HepG2 (cell line): ENCODE data around the gene NHERF2. TPM values are rescaled to one million over a fixed set of nuclear protein-coding genes. Genes with fewer than 3 reads are reported as not detected.

Experiments used
- ASH2L ChIP-seq: fragments of 300-600, 200-600 bp; sonication (generic); IDR thresholded peaks from 2 replicates; pipeline ENCODE4 v1.7.0; 2017; ENCODE audit warnings: low read depth, mild to moderate bottlenecking, moderate library complexity, mixed read lengths, low read length; ENCODE audit not compliant: insufficient read length
- ATF7 ChIP-seq, 2 experiments: fragments of 450-650 bp in 1 of 2; sonication (generic) in 1 of 2; formaldehyde crosslinking in 1 of 2; IDR thresholded peaks; 2 replicates each; pipeline versions ENCODE4 v1.4.0 to v1.6.1; 2016 to 2020; ENCODE audit warnings: antibody characterized with exemption in 1 of 2, mild to moderate bottlenecking in 1 of 2, missing genetic modification reagents in 1 of 2
- GFI1 ChIP-seq: sonication (generic); formaldehyde crosslinking; IDR thresholded peaks from 2 replicates; pipeline ENCODE4 v1.5.0; 2020; ENCODE audit warnings: missing genetic modification reagents, mild to moderate bottlenecking, borderline replicate concordance
- GLI4 ChIP-seq: sonication (generic); formaldehyde crosslinking; IDR thresholded peaks from 2 replicates; pipeline ENCODE4 v1.5.1; 2020; ENCODE audit warnings: missing genetic modification reagents, mild to moderate bottlenecking, moderate library complexity, borderline replicate concordance
- LCORL ChIP-seq, 2 experiments: fragments of 450-650 bp in 1 of 2; sonication (generic) in 1 of 2; formaldehyde crosslinking in 1 of 2; IDR thresholded peaks; 2 replicates each; pipeline versions ENCODE4 v1.5.0 to v1.6.1; 2017 to 2020; ENCODE audit warnings: antibody characterized with exemption in 1 of 2, missing genetic modification reagents in 1 of 2
- NFYC ChIP-seq: IDR thresholded peaks from 2 replicates; pipeline ENCODE4 v1.6.1; 2016; ENCODE audit warnings: missing genetic modification reagents, missing compliant biosample characterization
- RORA ChIP-seq: sonication (generic); formaldehyde crosslinking; IDR thresholded peaks from 2 replicates; pipeline ENCODE4 v1.5.0; 2020; ENCODE audit warnings: mild to moderate bottlenecking, missing genetic modification reagents, moderate library complexity
- SP1 ChIP-seq, 2 experiments: fragments of 450-650 bp in 1 of 2; sonication (generic) in 1 of 2; formaldehyde crosslinking in 1 of 2; IDR thresholded peaks; 2 replicates each; pipeline versions ENCODE4 v1.4.0 to v1.6.1; 2016 to 2020; ENCODE audit warnings: missing genetic modification reagents in 1 of 2
- SPEN ChIP-seq: sonication (generic); formaldehyde crosslinking; IDR thresholded peaks from 2 replicates; pipeline ENCODE4 v1.5.1; 2020; ENCODE audit warnings: low read depth, mild to moderate bottlenecking, missing genetic modification reagents
- TBX2 ChIP-seq: sonication (generic); formaldehyde crosslinking; IDR thresholded peaks from 2 replicates; pipeline ENCODE4 v1.5.0; 2020; ENCODE audit warnings: missing genetic modification reagents, mild to moderate bottlenecking, borderline replicate concordance
- ZFP90 ChIP-seq: sonication (generic); formaldehyde crosslinking; IDR thresholded peaks from 2 replicates; pipeline ENCODE4 v1.8.0; 2022; ENCODE audit warnings: missing genetic modification reagents, mild to moderate bottlenecking, inconsistent platforms, borderline replicate concordance
- ZNF143 ChIP-seq: sonication (generic); formaldehyde crosslinking; IDR thresholded peaks from 2 replicates; pipeline ENCODE4 v1.4.0; 2020; ENCODE audit warnings: missing genetic modification reagents
- ZNF441 ChIP-seq: sonication (generic); formaldehyde crosslinking; IDR thresholded peaks from 2 replicates; pipeline ENCODE4 v1.7.0; 2021; ENCODE audit warnings: missing genetic modification reagents, borderline replicate concordance
- ZSCAN12 ChIP-seq: sonication (generic); formaldehyde crosslinking; IDR thresholded peaks from 2 replicates; pipeline ENCODE4 v1.9.0; 2021; ENCODE audit warnings: mild to moderate bottlenecking, missing genetic modification reagents
- polyA plus RNA-seq, 8 experiments: library from polyadenylated mRNA; depleted of rRNA in 3 of 8; stranded (reverse) in 7 of 8; unstranded in 1 of 8; fragments of >200 nt; fragmentation: Illumina TruSeq in 4 of 8; extraction: Trizol in 4 of 8; gene quantifications; 2 replicates each; pipeline versions ENCODE4 v1.2.1 to v1.2.3, GENCODE V29; 2011 to 2016; ENCODE audit warnings: low read depth in 4 of 8, missing spikeins in 1 of 8, mixed read lengths in 1 of 8; ENCODE audit not compliant: insufficient read depth in 1 of 8
- total RNA-seq, 5 experiments: library from RNA; depleted of rRNA; stranded (reverse); fragments of >200 nt; fragmentation: Illumina TruSeq; extraction: Trizol; gene quantifications; 2 replicates each; pipeline ENCODE4 v1.2.3, GENCODE V29; 2016; ENCODE audit warnings: low read depth in 1 of 5
- TF ChIP-seq, protein P1 (sequence below): sonication (generic); formaldehyde crosslinking; IDR thresholded peaks from 2 replicates; pipeline ENCODE4 v1.8.1; 2023; ENCODE audit warnings: mild to moderate bottlenecking, moderate library complexity, missing genetic modification reagents
- TF ChIP-seq, protein P2 (sequence below): sonication (generic); formaldehyde crosslinking; IDR thresholded peaks from 2 replicates; pipeline ENCODE4 v1.5.1; 2020; ENCODE audit warnings: missing genetic modification reagents, mild to moderate bottlenecking, borderline replicate concordance
- TF ChIP-seq, protein P3 (sequence below): sonication (generic); formaldehyde crosslinking; IDR thresholded peaks from 2 replicates; pipeline ENCODE4 v1.4.0; 2020; ENCODE audit warnings: missing genetic modification reagents, borderline replicate concordance
- TF ChIP-seq, protein P4 (sequence below): IDR thresholded peaks from 2 replicates; pipeline ENCODE4 v1.6.1; 2016; ENCODE audit warnings: missing biosample characterization, missing genetic modification reagents, low read depth
- TF ChIP-seq, protein P5 (sequence below): IDR thresholded peaks from 2 replicates; pipeline ENCODE4 v1.4.0; 2020; ENCODE audit warnings: mild to moderate bottlenecking, missing genetic modification reagents

Gene NHERF2
- total and polyA plus RNA-seq, 2 of the 13 experiments (the other 11 are each of a cell fraction or from before 2014, with no cell fraction given), result 23.7 to 39.3 TPM

DNA sequence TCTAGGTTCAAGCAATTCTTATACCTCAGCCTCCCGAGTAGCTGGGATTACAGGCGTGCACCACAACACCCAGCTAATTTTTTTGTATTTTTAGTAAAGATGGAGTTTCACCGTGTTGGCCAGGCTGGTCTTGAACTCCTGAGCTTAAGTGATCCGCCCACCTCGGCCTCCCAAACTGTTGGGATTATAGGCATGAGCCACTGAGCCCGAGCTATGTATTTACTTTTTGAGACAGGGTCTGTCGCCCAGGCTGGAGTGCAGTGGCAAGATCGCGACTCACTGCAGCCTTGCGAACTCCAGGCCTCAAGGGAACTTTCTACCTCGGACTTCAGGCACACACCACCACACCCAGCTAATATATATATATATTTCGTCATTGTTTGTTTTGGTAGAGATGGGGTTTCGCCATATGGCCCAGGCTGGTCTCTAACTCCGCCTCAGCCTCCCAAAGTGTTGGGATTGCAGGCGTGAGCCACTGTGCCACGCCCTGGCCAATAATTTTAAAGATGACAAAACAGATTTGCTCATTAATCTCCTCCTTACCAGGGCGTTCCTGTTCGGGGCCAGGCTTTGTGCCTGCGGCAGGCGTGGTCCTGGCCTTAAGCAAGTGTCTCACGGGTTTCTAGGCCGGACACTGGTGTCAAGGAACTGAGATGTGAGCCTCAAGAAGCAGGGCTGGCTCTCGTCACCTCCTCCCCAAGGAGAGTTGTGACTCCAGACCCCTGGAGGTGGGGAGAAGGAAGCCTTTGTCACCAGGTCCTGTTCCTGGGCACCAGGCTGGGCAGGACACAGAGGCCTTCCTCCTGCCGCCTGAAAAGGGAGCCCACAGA is 11.4 kb upstream of the NHERF2 start (continued):
- TF ChIP-seq, protein P1, sequence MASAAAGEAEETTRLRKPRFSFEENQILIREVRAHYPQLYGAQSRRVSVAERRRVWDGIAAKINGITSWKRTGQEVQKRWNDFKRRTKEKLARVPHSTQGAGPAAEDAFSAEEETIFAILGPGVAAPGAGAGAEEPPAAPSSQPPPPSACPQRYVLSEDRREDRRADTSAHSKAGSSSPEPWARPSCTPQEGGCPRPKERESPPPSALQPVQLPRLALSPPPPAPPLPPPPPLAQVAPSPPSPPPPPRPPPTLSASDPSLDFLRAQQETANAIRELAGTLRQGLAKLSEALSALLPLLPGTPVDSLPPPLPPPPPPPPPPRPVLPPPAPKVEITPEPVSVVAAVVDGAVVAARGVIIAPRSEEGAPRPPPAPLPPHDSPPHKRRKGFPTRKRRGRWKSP (CRISPR knock-in tag), result no peak
- TF ChIP-seq ZNF143 (CRISPR knock-in tag), result no peak
- TF ChIP-seq, protein P2, sequence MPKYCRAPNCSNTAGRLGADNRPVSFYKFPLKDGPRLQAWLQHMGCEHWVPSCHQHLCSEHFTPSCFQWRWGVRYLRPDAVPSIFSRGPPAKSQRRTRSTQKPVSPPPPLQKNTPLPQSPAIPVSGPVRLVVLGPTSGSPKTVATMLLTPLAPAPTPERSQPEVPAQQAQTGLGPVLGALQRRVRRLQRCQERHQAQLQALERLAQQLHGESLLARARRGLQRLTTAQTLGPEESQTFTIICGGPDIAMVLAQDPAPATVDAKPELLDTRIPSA (CRISPR knock-in tag), result no peak
- no peak for TF ChIP-seq LCORL (IDR thresholded peaks at IDR 0.05)
- TF ChIP-seq LCORL (CRISPR knock-in tag; IDR thresholded peaks at IDR 0.05), result peak; percentile 51
- 0 out of 2 replicates have a peak, but pooled peaks have one; percentile 9 for TF ChIP-seq TBX2 (CRISPR knock-in tag)
- no peak for TF ChIP-seq RORA (CRISPR knock-in tag)
- TF ChIP-seq ZNF441, result peak; percentile 73
- TF ChIP-seq ZFP90 (CRISPR knock-in tag), result 0 out of 2 replicates have a peak, but pooled peaks have one; percentile 58
- TF ChIP-seq GFI1, result no peak
- no peak for TF ChIP-seq ZSCAN12 (CRISPR knock-in tag)
- TF ChIP-seq, protein P3, sequence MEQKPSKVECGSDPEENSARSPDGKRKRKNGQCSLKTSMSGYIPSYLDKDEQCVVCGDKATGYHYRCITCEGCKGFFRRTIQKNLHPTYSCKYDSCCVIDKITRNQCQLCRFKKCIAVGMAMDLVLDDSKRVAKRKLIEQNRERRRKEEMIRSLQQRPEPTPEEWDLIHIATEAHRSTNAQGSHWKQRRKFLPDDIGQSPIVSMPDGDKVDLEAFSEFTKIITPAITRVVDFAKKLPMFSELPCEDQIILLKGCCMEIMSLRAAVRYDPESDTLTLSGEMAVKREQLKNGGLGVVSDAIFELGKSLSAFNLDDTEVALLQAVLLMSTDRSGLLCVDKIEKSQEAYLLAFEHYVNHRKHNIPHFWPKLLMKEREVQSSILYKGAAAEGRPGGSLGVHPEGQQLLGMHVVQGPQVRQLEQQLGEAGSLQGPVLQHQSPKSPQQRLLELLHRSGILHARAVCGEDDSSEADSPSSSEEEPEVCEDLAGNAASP (CRISPR knock-in tag), result no peak
- TF ChIP-seq ATF7 (IDR thresholded peaks at IDR 0.05), result peak; percentile 59
- TF ChIP-seq ATF7 (CRISPR knock-in tag; IDR thresholded peaks at IDR 0.05), result no peak
- TF ChIP-seq NFYC (CRISPR knock-in tag), result no peak
- TF ChIP-seq GLI4 (CRISPR knock-in tag), result no peak
- no peak; the same call in 1 of the 2 replicates for TF ChIP-seq SPEN (CRISPR knock-in tag)
- no peak for TF ChIP-seq SP1 (IDR thresholded peaks at IDR 0.05)
- no peak for TF ChIP-seq SP1 (CRISPR knock-in tag; IDR thresholded peaks at IDR 0.05)
- TF ChIP-seq, protein P4, sequence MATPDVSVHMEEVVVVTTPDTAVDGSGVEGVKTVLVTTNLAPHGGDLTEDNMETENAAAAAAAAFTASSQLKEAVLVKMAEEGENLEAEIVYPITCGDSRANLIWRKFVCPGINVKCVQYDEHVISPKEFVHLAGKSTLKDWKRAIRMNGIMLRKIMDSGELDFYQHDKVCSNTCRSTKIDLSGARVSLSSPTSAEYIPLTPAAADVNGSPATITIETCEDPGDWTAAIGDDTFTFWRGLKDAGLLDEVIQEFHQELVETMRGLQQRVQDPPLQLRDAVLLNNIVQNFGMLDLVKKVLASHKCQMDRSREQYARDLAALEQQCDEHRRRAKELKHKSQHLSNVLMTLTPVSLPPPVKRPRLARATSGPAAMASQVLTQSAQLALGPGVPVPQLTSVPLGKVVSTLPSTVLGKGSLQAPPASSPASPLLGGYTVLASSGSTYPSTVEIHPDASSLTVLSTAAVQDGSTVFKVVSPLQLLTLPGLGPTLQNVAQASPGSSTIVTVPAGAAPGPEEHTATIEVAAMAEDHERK (CRISPR knock-in tag), result no peak
- TF ChIP-seq, protein P5, sequence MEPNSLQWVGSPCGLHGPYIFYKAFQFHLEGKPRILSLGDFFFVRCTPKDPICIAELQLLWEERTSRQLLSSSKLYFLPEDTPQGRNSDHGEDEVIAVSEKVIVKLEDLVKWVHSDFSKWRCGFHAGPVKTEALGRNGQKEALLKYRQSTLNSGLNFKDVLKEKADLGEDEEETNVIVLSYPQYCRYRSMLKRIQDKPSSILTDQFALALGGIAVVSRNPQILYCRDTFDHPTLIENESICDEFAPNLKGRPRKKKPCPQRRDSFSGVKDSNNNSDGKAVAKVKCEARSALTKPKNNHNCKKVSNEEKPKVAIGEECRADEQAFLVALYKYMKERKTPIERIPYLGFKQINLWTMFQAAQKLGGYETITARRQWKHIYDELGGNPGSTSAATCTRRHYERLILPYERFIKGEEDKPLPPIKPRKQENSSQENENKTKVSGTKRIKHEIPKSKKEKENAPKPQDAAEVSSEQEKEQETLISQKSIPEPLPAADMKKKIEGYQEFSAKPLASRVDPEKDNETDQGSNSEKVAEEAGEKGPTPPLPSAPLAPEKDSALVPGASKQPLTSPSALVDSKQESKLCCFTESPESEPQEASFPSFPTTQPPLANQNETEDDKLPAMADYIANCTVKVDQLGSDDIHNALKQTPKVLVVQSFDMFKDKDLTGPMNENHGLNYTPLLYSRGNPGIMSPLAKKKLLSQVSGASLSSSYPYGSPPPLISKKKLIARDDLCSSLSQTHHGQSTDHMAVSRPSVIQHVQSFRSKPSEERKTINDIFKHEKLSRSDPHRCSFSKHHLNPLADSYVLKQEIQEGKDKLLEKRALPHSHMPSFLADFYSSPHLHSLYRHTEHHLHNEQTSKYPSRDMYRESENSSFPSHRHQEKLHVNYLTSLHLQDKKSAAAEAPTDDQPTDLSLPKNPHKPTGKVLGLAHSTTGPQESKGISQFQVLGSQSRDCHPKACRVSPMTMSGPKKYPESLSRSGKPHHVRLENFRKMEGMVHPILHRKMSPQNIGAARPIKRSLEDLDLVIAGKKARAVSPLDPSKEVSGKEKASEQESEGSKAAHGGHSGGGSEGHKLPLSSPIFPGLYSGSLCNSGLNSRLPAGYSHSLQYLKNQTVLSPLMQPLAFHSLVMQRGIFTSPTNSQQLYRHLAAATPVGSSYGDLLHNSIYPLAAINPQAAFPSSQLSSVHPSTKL, result 0 out of 2 replicates have a peak, but pooled peaks have one; percentile 11
- no peak for TF ChIP-seq ASH2L
